ENCODE measurements around the gene GGTA1. TPM values are rescaled to one million over a fixed set of nuclear protein-coding genes. Genes with fewer than 3 reads are reported as not detected.

The GGTA1 gene
- polyA plus RNA-seq, 1 experiment = not detected

GRCh38 chr9:121495976-121496375 is 3.7 kb downstream of the GGTA1 start:
- TF ChIP-seq CTCF (IDR thresholded peaks at IDR 0.05; ENCODE audit: low read depth, low read length) = no peak
- Histone ChIP-seq H3K4me3 (ENCODE audit: low read depth, low read length) (no peak overlapping the region), H3K27me3 (ENCODE audit: control insufficient read depth, insufficient read depth, low read length) (peaks cover 50% of the 10 kb centered on the region), H3K27ac (ENCODE audit: low read depth, low read length) (no peak overlapping the region), H3K9me3 (ENCODE audit: control insufficient read depth, insufficient read depth, low read length) (no peaks in the 10 kb centered on the region; the same call in 1 of the 2 replicates)
- ChIA-PET POLR2A (no interaction called here), CTCF (interaction anchor here (0.5 to 0.6 kb wide), 2 partner anchors 59 to 524 kb away, joined by 3 to 8 read pairs; no protein-coding TSS in a partner anchor)
- DNase-seq (ENCODE audit: low read depth, low spot score) = no peak

GRCh38 chr9:121494192-121494591 is 5.5 kb downstream of the GGTA1 start:
- TF ChIP-seq CTCF (IDR thresholded peaks at IDR 0.05; ENCODE audit: low read depth, low read length) = no peak
- no peak for DNase-seq (ENCODE audit: low read depth, low spot score)
- CTCF ChIA-PET = no interaction called here
- Histone ChIP-seq H3K4me3 (ENCODE audit: low read depth, low read length) (no peak overlapping the region), H3K9me3 (ENCODE audit: control insufficient read depth, insufficient read depth, low read length) (no peaks in the 10 kb centered on the region; the same call in 1 of the 2 replicates), H3K27ac (ENCODE audit: low read depth, low read length) (no peak overlapping the region), H3K27me3 (ENCODE audit: control insufficient read depth, insufficient read depth, low read length) (peaks cover 44% of the 10 kb centered on the region)
- POLR2A ChIA-PET = no interaction called here

GRCh38 chr9:121491111-121491510 is 8.5 kb downstream of the GGTA1 start:
- DNase-seq (ENCODE audit: low read depth, low spot score) = no peak
- ChIA-PET CTCF (interaction anchor here (1.1 to 1.6 kb wide), 2 partner anchors 28 to 171 kb away, joined by 3 to 4 read pairs; no protein-coding TSS in a partner anchor), POLR2A (no interaction called here)
- Histone ChIP-seq H3K27me3 (ENCODE audit: control insufficient read depth, insufficient read depth, low read length) (peaks cover 36% of the 10 kb centered on the region), H3K9me3 (ENCODE audit: control insufficient read depth, insufficient read depth, low read length) (no peaks in the 10 kb centered on the region), H3K4me3 (ENCODE audit: low read depth, low read length) (no peak overlapping the region), H3K27ac (ENCODE audit: low read depth, low read length) (no peak overlapping the region)
- no peak for TF ChIP-seq CTCF (IDR thresholded peaks at IDR 0.05; ENCODE audit: low read depth, low read length)

- H3K27me3 ChIP-seq (ENCODE audit: control insufficient read depth, insufficient read depth, low read length) = peaks cover 26% of the 10 kb centered on the region
- H3K27ac ChIP-seq (ENCODE audit: low read depth, low read length) = no peak overlapping the region
- no peak for TF ChIP-seq CTCF (IDR thresholded peaks at IDR 0.05; ENCODE audit: low read depth, low read length)
- ChIA-PET POLR2A (no interaction called here), CTCF (interaction anchor here (0.5 to 1.4 kb wide), 2 partner anchors 8 to 25 kb away, joined by 7 to 9 read pairs; no protein-coding TSS in a partner anchor)
- DNase-seq (ENCODE audit: low read depth, low spot score) = no peak
- no peaks in the 10 kb centered on the region for H3K9me3 ChIP-seq (ENCODE audit: control insufficient read depth, insufficient read depth, low read length)
- H3K4me3 ChIP-seq (ENCODE audit: low read depth, low read length) = no peak overlapping the region
Observed at GRCh38 chr9:121489344-121489743, 10.3 kb downstream of the GGTA1 start.

GRCh38 chr9:121486043-121486442 is 13.6 kb downstream of the GGTA1 start:
- ChIA-PET POLR2A (no interaction called here), CTCF (interaction anchor here (0.5 to 0.7 kb wide), 2 partner anchors 12 to 13 kb away, joined by 3 to 9 read pairs; no protein-coding TSS in a partner anchor)
- no peak for TF ChIP-seq CTCF (IDR thresholded peaks at IDR 0.05; ENCODE audit: low read depth, low read length)
- Histone ChIP-seq H3K9me3 (ENCODE audit: control insufficient read depth, insufficient read depth, low read length) (no peaks in the 10 kb centered on the region), H3K27me3 (ENCODE audit: control insufficient read depth, insufficient read depth, low read length) (peaks cover 25% of the 10 kb centered on the region), H3K27ac (ENCODE audit: low read depth, low read length) (no peak overlapping the region), H3K4me3 (ENCODE audit: low read depth, low read length) (no peak overlapping the region)
- DNase-seq (ENCODE audit: low read depth, low spot score) = no peak

All from AG04450 (cell line).